Measurements from ENCODE around the gene PTAR1. TPM values are rescaled to one million over a fixed set of nuclear protein-coding genes. Genes with fewer than 3 reads are reported as not detected.

Gene PTAR1
- total and polyA plus RNA-seq, 10 of the 15 experiments (the other 5 are each of a cell fraction or from before 2014, with no cell fraction given): 4.9 to 27.6 (median 14.2) TPM

DNA sequence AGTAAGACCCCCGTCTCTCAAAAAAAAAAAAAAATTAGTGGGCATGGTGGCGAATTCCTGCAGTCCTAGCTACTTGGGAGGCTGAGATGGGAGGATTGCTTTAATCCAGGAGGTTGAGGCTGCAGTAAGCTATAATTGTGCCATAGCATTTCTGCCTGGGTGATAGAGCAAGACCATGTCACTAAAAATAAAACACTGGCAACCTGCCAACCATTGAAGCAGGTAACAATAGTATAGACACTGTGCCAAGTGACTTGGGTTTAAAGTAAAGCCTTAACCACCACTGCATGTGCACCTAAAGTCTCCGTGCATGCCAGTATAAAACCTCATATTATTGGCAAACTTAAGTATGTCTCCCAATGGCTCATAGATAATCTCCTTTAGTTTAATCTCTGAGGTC, 84.2 kb downstream of the PTAR1 start (continued):
- no peak for TF ChIP-seq ATF7 (IDR thresholded peaks at IDR 0.05; ENCODE audit: low read depth)
- no peak for TF ChIP-seq RELB (IDR thresholded peaks at IDR 0.05; ENCODE audit: low read depth)
- TF ChIP-seq NR2C1 (IDR thresholded peaks at IDR 0.05): no peak
- no peak for TF ChIP-seq POU2F2 (IDR thresholded peaks at IDR 0.05; ENCODE audit: borderline replicate concordance, low read depth, low read length)
- TF ChIP-seq JUNB (IDR thresholded peaks at IDR 0.05): no peak
- no peak for TF ChIP-seq MTA3 (IDR thresholded peaks at IDR 0.05; ENCODE audit: borderline replicate concordance, low read length)
- TF ChIP-seq SMAD5 (IDR thresholded peaks at IDR 0.05; ENCODE audit: low read depth): no peak
- TF ChIP-seq MXI1 (IDR thresholded peaks at IDR 0.05; ENCODE audit: low read depth, low read length): no peak

- ChIA-PET RAD21 (ENCODE audit: unreplicated experiment) (no interaction called here), POLR2A (no interaction called here), SMC1A (ENCODE audit: uncharacterized antibody, unreplicated experiment) (no interaction called here), CTCF (no interaction called here)
- no peak overlapping the region for H3K4me2 ChIP-seq (ENCODE audit: control insufficient read depth, insufficient read depth)
- no TSS peak for BruUV-seq (replicated peaks)
- 4% methylated on average over 3 of the region's 3 CpGs for WGBS (ENCODE audit: insufficient coverage, insufficient replicate concordance, low lambda C conversion rate, missing lambda C conversion rate)
- H3K4me1 ChIP-seq (ENCODE audit: control insufficient read depth, insufficient read depth, low read length): no peaks in the 10 kb centered on the region
- no peak overlapping the region for H3K27ac ChIP-seq (ENCODE audit: control insufficient read depth, insufficient read depth)
- intact Hi-C loops (cut with micrococcal nuclease; ENCODE audit: unreplicated experiment) (loop anchor here (5.0 kb wide), 1 partner anchor 253 kb away; no protein-coding TSS in a partner anchor), in situ Hi-C loops (cut with MboI) (loop anchor here (10.0 kb wide), 1 partner anchor 200 kb away; no protein-coding TSS in a partner anchor)
- H3K4me3 ChIP-seq: no peak overlapping the region
- FAIRE-seq (no peak), DNase-seq (ENCODE audit: low read depth, low spot score) (no peak), ATAC-seq (no peak)
- H2AFZ ChIP-seq (ENCODE audit: control insufficient read depth, low read depth, low read length): no peak overlapping the region
- no peaks in the 10 kb centered on the region for H4K20me1 ChIP-seq (ENCODE audit: control insufficient read depth, insufficient read depth)
- no peaks in the 10 kb centered on the region for H3K9me3 ChIP-seq (replicated peaks; ENCODE audit: control insufficient read depth, insufficient read depth, low read length)
- H3K79me2 ChIP-seq (ENCODE audit: control insufficient read depth, insufficient read depth, low read length): no peaks in the 10 kb centered on the region
- peaks cover 4 to 6% of the 10 kb centered on the region in 2 experiments; a peak in 3 of 4 replicates for H3K27me3 ChIP-seq (replicated peaks in 1 of 2; ENCODE audit: control insufficient read depth in 2 of 2, insufficient read depth in 2 of 2, low read length in 1 of 2)
- no peak overlapping the region for H3K9ac ChIP-seq (ENCODE audit: control insufficient read depth, insufficient read depth, low read length)
- no peak for TF ChIP-seq CTCF (IDR thresholded peaks at IDR 0.05 in 2 of 3, conservative IDR thresholded peaks at IDR 0.05 in 1 of 3; ENCODE audit: control insufficient read depth in 2 of 3, extremely low read depth in 1 of 3, insufficient read depth in 1 of 3, low read depth in 3 of 3, low read length in 3 of 3)
- TF ChIP-seq IKZF1 (conservative IDR thresholded peaks at IDR 0.05): no peak
- TF ChIP-seq BHLHE40 (IDR thresholded peaks at IDR 0.05; ENCODE audit: borderline replicate concordance in 1 of 2, low read depth in 2 of 2, low read length in 1 of 2): no peak
- H3K36me3 ChIP-seq (ENCODE audit: control insufficient read depth in 2 of 2, insufficient read depth in 2 of 2, low read length in 1 of 2): no peaks in the 10 kb centered on the region
Observed at GRCh38 chr9:69674716-69675438, 84.9 kb downstream of the PTAR1 start.
